Right forelimb (tissue), 1 donor: Measurements from ENCODE around the gene CLPX.
"Not testable (repeated sequence)": the region's sequence is repeated elsewhere in the genome, so short reads cannot be mapped to it uniquely, and the experiment has no call there.

Source experiments
- DNase-seq: peaks from one replicate; pipeline ENCODE4 v3.0.0-alpha.2; 2018

Gene CLPX

DNA sequence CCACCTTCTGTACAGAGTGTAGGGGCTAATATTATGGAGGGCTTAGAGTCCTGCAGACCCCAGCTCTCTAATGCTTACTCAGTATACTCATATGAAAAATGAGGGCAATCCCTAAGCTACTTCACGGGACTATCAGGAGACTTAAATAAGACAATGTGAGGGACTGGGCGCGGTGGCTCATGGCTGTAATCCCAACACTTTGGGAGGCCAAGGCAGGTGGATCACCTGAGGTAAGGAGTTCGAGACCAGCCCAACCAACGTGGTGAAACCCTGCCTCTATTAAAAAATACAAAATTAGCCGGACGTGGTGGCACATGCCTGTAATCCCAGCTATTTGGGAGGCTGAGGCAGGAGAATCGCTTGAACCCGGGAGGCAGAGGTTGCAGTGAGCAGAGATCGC, 85.3 kb downstream of the CLPX start:
- DNase-seq, result not testable (repeated sequence)

DNA sequence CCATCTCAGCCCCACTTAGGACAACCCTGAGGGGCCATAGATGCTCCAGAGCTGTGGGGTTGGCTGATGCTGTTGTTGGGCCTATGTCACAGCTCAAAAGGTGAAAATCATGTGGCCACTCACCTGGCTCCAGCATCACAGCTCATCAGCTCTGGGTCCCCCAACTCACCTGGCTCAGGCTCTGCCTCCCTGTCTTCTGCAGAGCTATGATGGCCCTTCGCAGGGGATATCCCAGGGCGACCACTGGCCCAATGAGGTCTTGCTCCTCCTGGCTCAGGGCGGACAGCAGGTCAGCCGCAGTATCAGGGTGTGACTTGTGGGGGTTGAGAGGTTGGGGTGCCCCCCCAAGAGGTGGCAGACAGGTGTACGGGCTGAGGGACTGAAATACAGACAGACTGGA, 85.8 kb downstream of the CLPX start:
- no peak for DNase-seq
